Activated CD4-positive, alpha-beta T cell treated with anti-CD3 and anti-CD28 coated beads, Interleukin-2, amount 10 ng/mL, durations not matched to agents 7 days and 5 days (primary cell): Measurements from ENCODE around the gene PIM1. TPM values are rescaled to one million over a fixed set of nuclear protein-coding genes. Genes with fewer than 3 reads are reported as not detected.
"Not testable (repeated sequence)": the region's sequence is repeated elsewhere in the genome, so short reads cannot be mapped to it uniquely, and the experiment has no call there.

Experiments used
- CTCF ChIA-PET: fragments of 350-600 bp; sonication (Branson Sonifier 250); formaldehyde crosslinking; loops from one replicate; lab custom pipeline; 2021; ENCODE audit warnings: antibody characterized with exemption; lab: Charles Lee
- POLR2A ChIA-PET: fragments of 350-600 bp; sonication (Branson Sonifier 250); formaldehyde crosslinking; loops from one replicate; lab custom pipeline; 2021; ENCODE audit warnings: antibody characterized with exemption; lab: Charles Lee
- DNase-seq: peaks from one replicate; pipeline ENCODE4 v3.0.0-alpha.2; 2020
- H3K27ac Mint-ChIP-seq: one replicate; pipeline ENCODE4 v1.8.0; 2021; ENCODE audit warnings: mild to moderate bottlenecking, moderate library complexity, mixed read lengths
- H3K27me3 Mint-ChIP-seq: one replicate; pipeline ENCODE4 v1.8.0; 2021; ENCODE audit warnings: mixed read lengths
- H3K36me3 Mint-ChIP-seq: one replicate; pipeline ENCODE4 v1.8.0; 2021; ENCODE audit warnings: low read depth, mixed read lengths
- H3K4me1 Mint-ChIP-seq: one replicate; pipeline ENCODE4 v1.8.0; 2021; ENCODE audit warnings: mixed read lengths
- H3K4me3 Mint-ChIP-seq: one replicate; pipeline ENCODE4 v1.8.0; 2021; ENCODE audit warnings: mild to moderate bottlenecking, moderate library complexity, mixed read lengths
- H3K9me3 Mint-ChIP-seq: one replicate; pipeline ENCODE4 v1.8.0; 2021; ENCODE audit warnings: mixed read lengths
- total RNA-seq, 2 experiments: library from RNA; stranded (reverse); gene quantifications; one replicate each; pipeline ENCODE4 v1.2.3, GENCODE V29; 2021

The PIM1 gene
- 100 to 1,000 TPM; 393 to 412 TPM for total RNA-seq

GRCh38 chr6:37169496-37170272 is at the start of gene PIM1:
TSS of gene PIM1 (plus strand) at chr6:37170152. CDS start at chr6:37170576, 424 bp downstream.
- Mint-ChIP-seq H3K4me1 (peaks cover 30% of the 10 kb centered on the region), H3K9me3 (no peaks in the 10 kb centered on the region), H3K27me3 (peaks cover 6% of the 10 kb centered on the region), H3K27ac (peak within 1 kb of the TSS; percentile 99), H3K4me3 (peak within 1 kb of the TSS; percentile 99), H3K36me3 (peaks cover 41% of the 10 kb centered on the region)
- POLR2A ChIA-PET: interaction anchor here (0.7 to 1.8 kb wide), 3 partner anchors 119 to 284 kb away, joined by 3 to 7 read pairs (median 5); partner anchors contain the start of gene C6orf89
- DNase-seq: peak; percentile 99
- CTCF ChIA-PET: interaction anchor here (0.6 to 15.6 kb wide), 8 partner anchors 11 to 145 kb away, joined by 3 to 347 read pairs (median 37); no protein-coding TSS in a partner anchor

GRCh38 chr6:37121556-37121955 is 48.4 kb upstream of the PIM1 start:
- H3K9me3 Mint-ChIP-seq: no peaks in the 10 kb centered on the region
- H3K27ac Mint-ChIP-seq: no peak overlapping the region
- H3K4me1 Mint-ChIP-seq: peaks cover 5% of the 10 kb centered on the region
- no peak for DNase-seq
- POLR2A ChIA-PET: no interaction called here
- H3K4me3 Mint-ChIP-seq: no peak overlapping the region
- no peaks in the 10 kb centered on the region for H3K36me3 Mint-ChIP-seq
- CTCF ChIA-PET: interaction anchor here (0.6 to 1.0 kb wide), 3 partner anchors 88 to 780 kb away, joined by 3 to 4 read pairs (median 3); no protein-coding TSS in a partner anchor
- H3K27me3 Mint-ChIP-seq: peaks cover 4% of the 10 kb centered on the region

GRCh38 chr6:37122861-37123260 is 47.1 kb upstream of the PIM1 start:
- no peak for DNase-seq
- Mint-ChIP-seq H3K9me3 (no peaks in the 10 kb centered on the region), H3K4me3 (no peak overlapping the region), H3K4me1 (peaks cover 5% of the 10 kb centered on the region), H3K27ac (no peak overlapping the region), H3K36me3 (no peaks in the 10 kb centered on the region), H3K27me3 (peaks cover 4% of the 10 kb centered on the region)
- CTCF ChIA-PET: no interaction called here
- POLR2A ChIA-PET: no interaction called here

GRCh38 chr6:37123957-37124729 is 45.8 kb upstream of the PIM1 start:
- POLR2A ChIA-PET: no interaction called here
- no peak overlapping the region for H3K27ac Mint-ChIP-seq
- no peaks in the 10 kb centered on the region for H3K9me3 Mint-ChIP-seq
- DNase-seq: no peak
- H3K36me3 Mint-ChIP-seq: no peaks in the 10 kb centered on the region
- CTCF ChIA-PET: no interaction called here
- H3K27me3 Mint-ChIP-seq: peaks cover 4% of the 10 kb centered on the region
- H3K4me3 Mint-ChIP-seq: no peak overlapping the region
- peaks cover 5% of the 10 kb centered on the region for H3K4me1 Mint-ChIP-seq

GRCh38 chr6:37125774-37126492 is 44.0 kb upstream of the PIM1 start:
- DNase-seq: no peak
- Mint-ChIP-seq H3K4me3 (no peak overlapping the region), H3K9me3 (no peaks in the 10 kb centered on the region), H3K27ac (no peak overlapping the region), H3K4me1 (peaks cover 8% of the 10 kb centered on the region), H3K27me3 (peaks cover 4% of the 10 kb centered on the region), H3K36me3 (no peaks in the 10 kb centered on the region)
- CTCF ChIA-PET: interaction anchor here (1.1 kb wide), 1 partner anchor 10 kb away, joined by 3 read pairs; no protein-coding TSS in a partner anchor
- POLR2A ChIA-PET: no interaction called here

- H3K27ac Mint-ChIP-seq: no peak overlapping the region
- no peak for DNase-seq
- no peak overlapping the region for H3K4me3 Mint-ChIP-seq
- peaks cover 8% of the 10 kb centered on the region for H3K4me1 Mint-ChIP-seq
- H3K9me3 Mint-ChIP-seq: no peaks in the 10 kb centered on the region
- H3K27me3 Mint-ChIP-seq: peaks cover 4% of the 10 kb centered on the region
- H3K36me3 Mint-ChIP-seq: no peaks in the 10 kb centered on the region
- ChIA-PET POLR2A (no interaction called here), CTCF (interaction anchor here (0.6 to 1.1 kb wide), 2 partner anchors 10 to 33 kb away, joined by 3 read pairs; no protein-coding TSS in a partner anchor)
Measured at GRCh38 chr6:37126493-37126958, 43.4 kb upstream of the PIM1 start.

- Mint-ChIP-seq H3K9me3 (no peaks in the 10 kb centered on the region), H3K36me3 (no peaks in the 10 kb centered on the region), H3K4me3 (no peak overlapping the region), H3K27me3 (peaks cover 4% of the 10 kb centered on the region), H3K27ac (no peak overlapping the region), H3K4me1 (peaks cover 8% of the 10 kb centered on the region)
- ChIA-PET POLR2A (no interaction called here), CTCF (interaction anchor here (0.6 to 0.8 kb wide), 3 partner anchors 8 to 35 kb away, joined by 3 to 4 read pairs (median 3); no protein-coding TSS in a partner anchor)
- DNase-seq: no peak
Measured at GRCh38 chr6:37126961-37127616, 42.9 kb upstream of the PIM1 start.

GRCh38 chr6:37127961-37128862 is 41.7 kb upstream of the PIM1 start:
- CTCF ChIA-PET: interaction anchor here (0.5 to 1.1 kb wide), 6 partner anchors 9 to 78 kb away, joined by 3 to 4 read pairs (median 4); no protein-coding TSS in a partner anchor
- Mint-ChIP-seq H3K9me3 (no peaks in the 10 kb centered on the region), H3K4me1 (peaks cover 8% of the 10 kb centered on the region), H3K4me3 (no peak overlapping the region), H3K27ac (no peak overlapping the region), H3K27me3 (peaks cover 4% of the 10 kb centered on the region), H3K36me3 (no peaks in the 10 kb centered on the region)
- no peak for DNase-seq
- POLR2A ChIA-PET: no interaction called here

- H3K27me3 Mint-ChIP-seq, H3K4me1 Mint-ChIP-seq, H3K4me3 Mint-ChIP-seq, H3K9me3 Mint-ChIP-seq, H3K27ac Mint-ChIP-seq, DNase-seq, H3K36me3 Mint-ChIP-seq, POLR2A ChIA-PET: not testable (repeated sequence)
- CTCF ChIA-PET: interaction anchor here (0.6 to 1.1 kb wide), 4 partner anchors 9 to 78 kb away, joined by 3 to 4 read pairs (median 4); no protein-coding TSS in a partner anchor
Measured at GRCh38 chr6:37128863-37129443, 41.0 kb upstream of the PIM1 start.

- CTCF ChIA-PET: interaction anchor here (0.6 to 2.5 kb wide), 4 partner anchors 15 to 74 kb away, joined by 3 to 10 read pairs (median 3); no protein-coding TSS in a partner anchor
- Mint-ChIP-seq H3K27ac (no peak overlapping the region), H3K4me3 (no peak overlapping the region), H3K36me3 (no peaks in the 10 kb centered on the region), H3K9me3 (no peaks in the 10 kb centered on the region), H3K4me1 (peaks cover 14% of the 10 kb centered on the region), H3K27me3 (peaks cover 4% of the 10 kb centered on the region)
- POLR2A ChIA-PET: no interaction called here
- DNase-seq: no peak
Measured at GRCh38 chr6:37129566-37129965, 40.4 kb upstream of the PIM1 start.
